Erythroblast (primary cell): ENCODE results near the gene METTL1.

Source experiments
- GATA1 ChIP-seq: IDR thresholded peaks from 2 replicates; pipeline ENCODE4 v1.6.1; 2011; ENCODE audit warnings: low read depth, mild to moderate bottlenecking, control low read depth, low read length, moderate library complexity
- POLR2A ChIP-seq: IDR thresholded peaks from 2 replicates; pipeline ENCODE4 v1.6.1; 2011; ENCODE audit warnings: mild to moderate bottlenecking, low read length

GRCh38 chr12:57763881-57764661 is 7.8 kb downstream of the METTL1 start:
- no peak for TF ChIP-seq POLR2A
- no peak for TF ChIP-seq GATA1
